ENCODE measurements around the gene RSPH10B.
"Not testable (repeated sequence)": the region's sequence is repeated elsewhere in the genome, so short reads cannot be mapped to it uniquely, and the experiment has no call there.

The RSPH10B gene

DNA sequence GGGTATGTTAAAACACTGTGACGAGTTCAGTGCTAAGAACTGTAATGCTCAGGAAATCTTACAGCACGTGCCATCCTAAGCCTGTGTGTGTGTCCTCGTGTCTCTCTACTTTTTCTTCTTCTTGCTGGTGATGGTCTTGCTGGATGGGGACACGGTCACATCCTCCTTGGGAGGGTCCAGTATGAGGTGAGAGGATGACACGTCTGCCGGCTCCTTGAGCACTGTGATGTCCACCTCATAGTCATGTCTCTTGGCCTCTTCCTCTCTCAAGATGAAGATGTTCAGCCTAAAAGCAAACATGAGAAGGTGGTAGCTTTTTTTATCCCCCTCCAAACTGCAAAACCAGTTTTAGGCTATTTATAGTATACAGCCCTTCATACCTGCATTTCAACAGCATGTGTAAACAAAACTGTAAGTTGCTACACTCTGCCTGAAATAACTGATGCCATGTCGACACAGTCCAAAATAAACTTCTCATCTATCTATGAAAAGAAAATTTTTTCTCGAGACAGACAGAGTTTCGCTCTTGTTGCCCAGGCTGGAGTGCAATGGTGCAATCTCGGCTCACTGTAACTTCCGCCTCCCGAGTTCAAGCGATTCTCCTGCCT, 44.1 kb downstream of the RSPH10B start:
- DNase-seq (ENCODE audit: low read depth): not testable (repeated sequence)

DNA sequence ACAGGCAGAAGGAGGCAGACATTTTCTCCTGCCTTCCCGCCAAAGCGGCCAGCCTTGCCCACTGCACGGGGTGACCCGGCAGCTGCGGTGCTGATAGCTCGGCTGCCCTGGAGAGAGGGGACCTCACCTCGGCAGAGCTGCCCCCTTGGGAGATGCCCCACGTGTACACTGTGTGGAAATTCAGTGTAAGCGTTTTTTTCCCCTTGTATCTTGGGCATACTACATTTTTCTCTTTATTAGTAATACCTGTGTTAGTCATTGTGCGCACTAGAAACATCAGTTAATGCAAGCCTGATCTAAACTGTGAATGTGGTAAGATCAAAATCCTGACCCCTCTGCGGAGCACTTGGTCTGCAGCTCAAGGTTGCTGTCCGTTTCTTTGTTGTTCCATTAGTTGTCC, 45.9 kb downstream of the RSPH10B start:
- DNase-seq (ENCODE audit: low read depth): not testable (repeated sequence)

DNA sequence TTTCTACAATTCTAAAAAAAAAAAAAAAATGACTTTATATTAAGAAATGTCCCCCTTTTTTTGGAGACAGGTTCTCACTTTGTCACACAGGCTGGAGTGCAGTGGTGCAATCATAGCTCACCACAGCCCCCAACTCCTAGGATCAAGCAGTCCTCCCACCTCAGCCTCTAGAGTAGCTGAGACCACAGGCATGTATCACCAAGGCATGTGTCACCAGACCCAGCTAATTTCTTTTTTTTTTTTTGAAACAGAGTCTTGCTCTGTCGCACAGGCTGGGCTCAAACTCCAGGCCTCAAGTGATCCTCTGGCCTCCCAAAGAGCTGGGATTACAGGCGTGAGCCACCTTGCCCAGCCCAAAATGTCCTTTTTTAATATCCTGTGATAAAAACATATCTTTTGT, 46.3 kb downstream of the RSPH10B start:
- DNase-seq (ENCODE audit: low read depth): not testable (repeated sequence)

DNA sequence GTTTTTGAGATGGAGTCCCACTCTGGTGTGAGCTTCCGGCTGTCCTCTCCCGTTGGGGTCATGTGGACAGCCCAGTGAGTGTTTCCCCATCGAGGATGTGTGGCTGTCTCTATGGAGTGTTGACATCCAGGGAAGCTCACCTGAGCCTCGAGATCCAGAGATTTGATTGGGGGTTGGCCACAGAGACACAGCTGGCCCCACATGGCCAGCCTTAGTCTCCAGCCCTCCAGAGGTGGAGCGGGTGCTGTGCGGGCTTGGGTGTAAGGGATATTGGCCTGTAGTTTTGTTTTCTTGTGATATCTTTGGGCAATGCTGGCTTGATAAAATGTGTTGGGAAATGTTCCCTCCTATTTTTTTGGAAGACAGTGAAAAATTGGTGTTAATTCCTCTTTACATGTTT, 54.0 kb downstream of the RSPH10B start:
- DNase-seq (ENCODE audit: low read depth): not testable (repeated sequence)

DNA sequence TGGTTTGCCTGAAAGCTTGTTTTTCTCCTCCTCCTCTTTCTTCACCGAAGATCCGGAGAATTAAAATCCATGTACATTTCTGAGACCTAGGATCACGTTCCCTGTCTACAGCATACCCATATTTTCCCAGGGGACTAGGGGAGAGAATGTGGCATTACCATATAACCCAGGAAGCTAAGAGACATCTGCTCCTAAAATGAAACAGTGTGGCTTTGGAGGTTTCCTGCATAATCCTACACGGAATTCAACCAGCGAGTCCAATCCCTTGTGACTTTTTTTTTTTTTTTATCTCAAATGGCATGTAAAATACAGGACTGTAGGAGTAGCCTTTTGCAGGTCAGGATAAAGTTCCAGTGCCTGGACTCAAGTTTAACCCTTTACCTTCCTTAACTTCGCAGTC, 61.7 kb downstream of the RSPH10B start:
- not testable (repeated sequence) for DNase-seq (ENCODE audit: low read depth)

DNA sequence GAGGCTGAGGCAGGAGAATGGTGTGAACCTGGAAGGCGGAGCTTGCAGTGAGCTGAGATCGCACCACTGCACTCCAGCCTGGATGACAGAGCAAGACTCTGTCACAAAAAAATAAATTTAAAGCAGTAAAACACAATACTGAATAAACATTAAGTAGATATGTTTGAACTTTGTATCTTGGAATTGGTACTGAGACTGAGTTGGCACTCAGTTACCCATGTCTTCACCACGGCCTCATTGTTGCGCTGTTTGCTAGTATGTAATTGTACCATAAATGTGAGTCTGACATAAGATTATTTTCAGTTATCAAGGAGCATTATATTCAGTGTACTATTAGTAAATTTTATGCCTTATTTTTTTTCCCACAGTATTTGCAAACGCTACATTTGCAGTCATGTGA, 65.8 kb downstream of the RSPH10B start:
- DNase-seq (ENCODE audit: low read depth): not testable (repeated sequence)

DNA sequence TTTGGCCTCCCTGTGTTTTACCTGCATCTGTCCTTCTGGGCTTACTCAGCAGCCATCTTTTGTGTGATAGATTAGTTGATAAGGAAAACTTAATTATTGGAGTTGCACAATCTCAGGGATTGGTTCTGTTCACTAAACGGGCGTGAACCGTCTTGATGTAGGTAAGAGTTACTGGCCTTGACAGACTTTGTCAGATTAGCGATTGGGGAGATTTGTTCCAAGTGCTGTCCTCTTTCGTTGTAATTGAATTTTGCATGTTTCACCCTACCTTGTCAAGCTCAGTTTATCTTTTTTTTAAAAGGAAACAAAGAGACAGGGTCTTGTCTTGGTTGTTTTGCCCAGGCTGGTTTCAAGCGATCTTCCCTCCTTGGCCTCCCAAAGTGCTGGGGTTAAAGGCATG, 67.5 kb downstream of the RSPH10B start:
- DNase-seq (ENCODE audit: low read depth): not testable (repeated sequence)

DNA sequence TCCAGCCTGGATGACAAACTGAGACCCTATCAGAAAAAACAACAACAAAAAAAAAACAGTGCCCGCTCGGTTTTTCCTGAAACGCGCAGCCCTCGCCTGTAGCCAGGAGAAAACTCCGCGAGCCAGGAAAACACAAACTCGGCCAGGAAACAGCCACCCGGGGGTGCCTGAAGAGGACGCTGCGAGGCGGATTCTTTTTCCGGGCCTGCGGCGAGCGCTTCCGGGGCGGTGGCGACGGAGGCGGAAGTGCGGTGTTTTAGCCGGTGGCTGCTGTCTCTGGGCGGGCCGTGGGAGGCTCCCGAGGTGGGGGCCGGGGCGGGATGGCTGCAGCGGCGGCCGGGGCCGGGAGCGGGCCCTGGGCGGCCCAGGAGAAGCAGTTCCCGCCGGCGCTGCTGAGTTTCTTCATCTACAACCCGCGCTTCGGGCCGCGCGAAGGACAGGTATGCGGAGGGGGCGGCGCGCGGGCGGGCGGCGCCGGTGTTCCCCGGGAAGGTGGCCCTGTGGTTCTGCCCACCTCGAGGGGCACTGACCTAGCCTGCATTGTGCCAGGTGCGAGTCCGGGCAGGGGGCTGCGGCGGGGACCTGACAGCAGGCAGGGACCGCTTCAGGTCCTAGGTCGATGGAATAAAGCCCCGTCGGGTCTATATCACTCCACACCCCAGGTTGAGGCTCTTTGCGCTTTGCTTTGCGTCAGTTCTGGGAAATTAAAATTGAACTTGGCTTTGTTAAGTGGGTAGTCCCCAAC, 71.8 kb downstream of the RSPH10B start, which contains the start of gene CCZ1:
TSS of gene CCZ1 (plus strand) at position 254 of the 745 bp plus-strand sequence. CDS start at position 321, 67 bp downstream.
- DNase-seq (ENCODE audit: low read depth): not testable (repeated sequence)

DNA sequence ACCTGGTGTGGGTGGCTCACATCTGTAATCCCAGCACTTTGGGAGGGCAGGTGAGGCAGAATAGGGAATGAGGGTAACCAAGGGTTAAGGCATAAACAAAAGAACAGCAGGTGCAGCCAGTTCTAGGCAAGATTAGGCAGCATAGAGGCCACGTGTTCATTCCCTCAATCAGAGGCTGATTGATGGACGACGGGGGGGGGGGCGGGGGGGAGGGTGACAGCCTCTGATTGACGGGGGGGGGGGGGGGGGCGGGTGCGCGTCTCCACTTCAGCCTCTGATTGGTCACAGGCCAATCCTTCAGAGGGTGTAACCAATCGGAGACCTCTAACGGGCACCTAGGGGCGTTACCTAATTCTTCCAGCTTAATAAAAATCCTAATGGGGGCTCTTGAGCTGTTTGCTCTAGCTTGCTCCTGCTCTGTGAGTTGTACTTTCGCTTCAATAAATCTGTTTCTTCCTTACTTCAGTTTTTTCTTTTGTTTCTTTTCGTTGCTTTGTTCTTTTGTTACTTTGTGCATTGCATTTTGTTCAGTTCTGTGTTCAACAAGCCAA, 73.0 kb downstream of the RSPH10B start:
- DNase-seq (ENCODE audit: low read depth): not testable (repeated sequence)

DNA sequence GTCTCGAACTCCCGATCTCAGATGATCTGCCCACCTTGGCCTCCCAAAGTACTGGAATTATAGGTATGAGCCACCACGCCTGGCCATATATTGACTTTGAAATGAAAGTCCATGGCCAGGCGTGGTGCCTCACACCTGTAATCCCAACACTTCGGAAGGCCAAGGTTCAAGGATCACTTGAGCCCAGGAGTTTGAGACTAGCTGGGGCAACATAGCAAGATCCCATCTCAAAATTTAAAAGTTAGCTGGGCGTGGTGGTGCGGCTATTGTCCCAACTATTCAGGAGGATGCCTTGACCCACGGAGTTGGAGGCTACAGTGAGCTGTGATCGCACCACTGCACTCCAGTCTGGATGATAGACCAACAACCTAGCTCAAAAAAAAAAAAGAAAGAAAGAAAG, 78.0 kb downstream of the RSPH10B start:
- no peak for DNase-seq (ENCODE audit: low read depth)

DNA sequence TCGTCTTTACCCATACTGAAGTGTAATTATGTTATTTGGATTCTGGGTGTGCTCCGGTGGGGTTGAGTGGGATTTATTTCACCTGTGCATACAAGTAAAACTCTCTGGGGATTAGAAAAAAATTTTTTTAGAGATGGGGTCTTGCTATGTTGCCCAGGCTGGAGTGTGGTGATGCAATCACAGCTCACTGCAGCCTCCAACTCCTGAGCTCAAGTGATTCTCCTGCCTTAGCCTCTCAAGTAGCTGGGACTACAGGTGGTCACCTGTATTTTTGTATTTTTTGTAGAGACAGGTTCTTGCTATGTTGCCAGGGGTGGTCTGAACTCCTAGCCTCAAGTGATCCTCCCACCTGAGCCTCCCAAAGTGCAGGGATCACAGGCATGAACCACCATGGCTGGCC, 80.2 kb downstream of the RSPH10B start:
- not testable (repeated sequence) for DNase-seq (ENCODE audit: low read depth)

DNA sequence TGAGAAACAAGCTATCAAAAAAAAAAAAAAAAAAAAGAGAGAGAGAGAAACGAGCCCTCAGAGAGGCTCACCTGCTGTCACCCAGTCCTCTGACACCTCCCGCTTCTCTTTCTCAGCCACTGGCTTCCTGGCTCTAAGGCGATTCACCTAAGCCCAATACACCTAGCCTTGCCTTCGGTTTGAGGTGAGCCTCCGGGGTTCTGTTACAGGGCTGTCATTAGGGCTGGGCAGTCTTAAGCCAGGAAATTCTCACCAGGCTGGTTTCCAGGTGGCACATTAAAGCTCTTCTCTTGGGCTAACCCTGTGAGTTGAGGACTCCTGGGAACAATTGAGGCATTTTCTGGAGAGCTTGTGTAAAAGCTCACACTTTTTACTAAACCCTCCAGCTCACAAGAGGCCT, 82.5 kb downstream of the RSPH10B start:
- not testable (repeated sequence) for DNase-seq (ENCODE audit: low read depth)

DNA sequence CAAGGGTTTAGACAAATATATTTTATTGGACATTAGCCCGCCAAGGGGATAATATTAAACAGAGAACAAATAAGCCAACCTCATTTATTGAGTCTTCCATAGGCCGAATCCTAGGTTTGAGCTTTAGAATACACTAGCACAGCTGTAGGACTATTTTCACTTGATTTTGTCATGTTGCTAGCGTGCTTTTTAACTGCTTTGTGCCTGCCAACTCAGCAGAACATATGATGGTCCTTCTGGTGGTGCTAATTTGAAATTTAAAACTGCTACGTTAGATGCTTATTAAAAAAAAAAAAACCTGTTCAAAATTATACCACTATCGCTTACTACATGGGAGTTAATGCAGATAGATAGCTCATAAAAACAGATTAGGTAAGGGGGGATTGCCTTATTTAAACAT, 86.1 kb downstream of the RSPH10B start:
- not testable (repeated sequence) for DNase-seq (ENCODE audit: low read depth)

DNA sequence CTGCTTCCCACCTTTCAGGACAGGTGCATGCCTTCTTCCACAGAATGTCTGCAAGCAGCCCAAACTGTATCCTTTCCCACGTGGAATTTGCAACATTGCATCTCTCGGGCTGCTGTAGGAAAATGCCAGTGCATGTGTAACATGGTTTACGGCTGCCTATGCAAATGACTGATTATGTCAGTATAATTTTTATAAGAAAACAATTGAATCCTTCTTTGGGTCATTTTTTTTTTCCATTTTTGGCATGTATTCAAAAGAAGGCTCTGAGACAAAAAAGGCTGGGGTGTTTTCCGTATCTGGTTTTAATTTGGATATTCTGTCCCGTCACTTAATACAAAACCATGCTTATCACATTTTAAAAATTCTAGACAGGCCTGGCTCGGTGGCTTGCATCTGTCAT, 90.4 kb downstream of the RSPH10B start:
- not testable (repeated sequence) for DNase-seq (ENCODE audit: low read depth)

DNA sequence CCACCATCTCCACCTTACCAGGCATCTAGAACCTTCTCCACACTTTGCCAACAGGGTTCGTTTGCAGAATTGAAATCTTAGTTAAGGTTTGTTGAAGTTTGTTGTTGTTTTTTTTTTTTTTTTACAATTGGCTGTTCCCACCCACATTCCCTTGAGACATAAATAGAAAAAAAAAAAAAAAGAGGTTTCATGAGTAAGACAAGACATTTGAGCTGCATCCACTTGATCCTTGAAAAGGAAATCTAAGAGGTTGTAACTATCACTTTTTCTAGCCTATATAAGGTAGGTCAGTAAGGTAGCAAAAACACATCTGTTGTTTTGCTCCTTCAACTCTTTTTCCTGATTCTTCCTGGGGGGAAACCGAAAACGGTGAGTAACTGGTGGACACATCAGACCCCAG, 90.9 kb downstream of the RSPH10B start:
- DNase-seq (ENCODE audit: low read depth): not testable (repeated sequence)
